GM04503 (cell line): ENCODE data around the gene MDC1.

Experiments
- DNase-seq: peaks from one replicate; pipeline ENCODE4 v3.0.0-alpha.2; 2012; ENCODE audit warnings: low read depth

MDC1 gene

GRCh38 chr6:30707281-30707850, 9.7 kb downstream of the MDC1 start:
- no peak for DNase-seq

GRCh38 chr6:30705620-30706019, 11.5 kb downstream of the MDC1 start:
- no peak for DNase-seq

GRCh38 chr6:30703821-30704220, 13.3 kb downstream of the MDC1 start:
- no peak for DNase-seq

GRCh38 chr6:30703011-30703410, 14.1 kb downstream of the MDC1 start:
- no peak for DNase-seq

- DNase-seq = no peak
These were observed 16.7 kb downstream of the MDC1 start for GRCh38 chr6:30700340-30700739.

- no peak for DNase-seq
These were observed 20.6 kb downstream of the MDC1 start for GRCh38 chr6:30696432-30696831.

- no peak for DNase-seq
These were observed 25.8 kb downstream of the MDC1 start for GRCh38 chr6:30691208-30691847.

- peak; percentile 49 for DNase-seq
These were observed 26.5 kb downstream of the MDC1 start, which contains the start of gene NRM for GRCh38 chr6:30690403-30691207. NRM (minus strand) TSS chr6:30690984; CDS start chr6:30690974, 10 bp downstream.

GRCh38 chr6:30689985-30690384, 27.1 kb downstream of the MDC1 start:
- no peak for DNase-seq

- DNase-seq = no peak
These were observed 27.8 kb downstream of the MDC1 start for GRCh38 chr6:30689022-30689865.

GRCh38 chr6:30688569-30688968, 28.5 kb downstream of the MDC1 start:
- DNase-seq = no peak

GRCh38 chr6:30687659-30688431, 29.2 kb downstream of the MDC1 start:
- DNase-seq = no peak

GRCh38 chr6:30686908-30687658, 30.0 kb downstream of the MDC1 start:
- peak; percentile 89 for DNase-seq

- no peak for DNase-seq
These were observed 30.8 kb downstream of the MDC1 start, which contains the start of gene PPP1R18 for GRCh38 chr6:30686009-30686907. PPP1R18 (minus strand) TSS chr6:30686645; CDS start chr6:30686018, 627 bp downstream.

GRCh38 chr6:30685157-30686008, 31.7 kb downstream of the MDC1 start:
- DNase-seq = no peak

- no peak for DNase-seq
These were observed 32.5 kb downstream of the MDC1 start for GRCh38 chr6:30684386-30685156.

- no peak for DNase-seq
These were observed 33.1 kb downstream of the MDC1 start for GRCh38 chr6:30683980-30684338.
